C4-2B (cell line): ENCODE measurements around the gene PARP1.

Experiments used
- H3K27ac ChIP-seq: fragments of 450-650 bp; 2 replicates; pipeline ENCODE4 v1.5.1; 2017
- CTCF ChIP-seq: fragments of 450-650 bp; conservative IDR thresholded peaks from 2 replicates; pipeline ENCODE4 v1.5.1; 2017; ENCODE audit warnings: mild to moderate bottlenecking
- ZFX ChIP-seq: fragments of 450-650 bp; IDR thresholded peaks from 2 replicates; pipeline ENCODE4 v1.6.1; 2017

The PARP1 gene

GRCh38 chr1:226311376-226311775, 96.5 kb downstream of the PARP1 start:
- H3K27ac ChIP-seq: no peak overlapping the region
- TF ChIP-seq ZFX: no peak
- TF ChIP-seq CTCF: no peak
